Panc1 (cell line): ENCODE data around the gene HIPK2. TPM values are rescaled to one million over a fixed set of nuclear protein-coding genes. Genes with fewer than 3 reads are reported as not detected.

Experiments used
- ATAC-seq: fragments of 200-7000 bp; cut with Tn5 transposase; 2 replicates; pipeline ENCODE4 v1.9.1; 2020; ENCODE audit warnings: mild to moderate bottlenecking, moderate library complexity
- BruUV-seq: library from RNA; stranded (reverse); fragments of 400-500 nt; replicated peaks from 2 replicates; lab custom pipeline; 2021; lab: Mats Ljungman, UMichigan
- CTCF ChIA-PET: fragments of 300-600 bp; sonication (Branson Sonifier 250); formaldehyde crosslinking; loops from one replicate; lab custom pipeline; 2022; ENCODE audit warnings: antibody characterized with exemption; lab: Charles Lee
- POLR2A ChIA-PET: fragments of 300-600 bp; sonication (Branson Sonifier 250); formaldehyde crosslinking; loops from one replicate; lab custom pipeline; 2022; ENCODE audit warnings: antibody characterized with exemption; lab: Charles Lee
- DNase-seq: peaks from one replicate; pipeline ENCODE4 v3.0.0-alpha.2; 2010; ENCODE audit warnings: low read depth, low spot score
- H3K27ac ChIP-seq: 2 replicates; pipeline ENCODE4 v1.5.1; 2011; ENCODE audit warnings: mild to moderate bottlenecking, low read length, inconsistent platforms
- H3K27me3 ChIP-seq: fragments of 200-500 bp; sonication (Bioruptor generic); 2 replicates; pipeline ENCODE4 v1.6.0; 2014; ENCODE audit warnings: low read length, inconsistent platforms; ENCODE audit not compliant: control insufficient read depth, insufficient read depth
- H3K36me3 ChIP-seq: fragments of 200-500 bp; sonication (Bioruptor generic); 2 replicates; pipeline ENCODE4 v1.5.1; 2014; ENCODE audit warnings: inconsistent platforms, mild to moderate bottlenecking, low read length, moderate library complexity; ENCODE audit not compliant: control insufficient read depth, insufficient read depth
- H3K4me1 ChIP-seq: 2 replicates; pipeline ENCODE4 v1.5.1; 2011; ENCODE audit warnings: inconsistent platforms, mild to moderate bottlenecking, low read length, moderate library complexity; ENCODE audit not compliant: control insufficient read depth, insufficient read depth
- H3K4me3 ChIP-seq, 2 experiments: 2 replicates each; pipeline ENCODE4 v1.5.1; 2011 to 2012; ENCODE audit warnings: low read depth in 2 of 2, low read length in 2 of 2, mild to moderate bottlenecking in 2 of 2, inconsistent platforms in 1 of 2, moderate library complexity in 1 of 2
- H3K9me3 ChIP-seq: fragments of 200-500 bp; sonication (Bioruptor generic); 2 replicates; pipeline ENCODE4 v1.5.1; 2014; ENCODE audit warnings: low read depth, mild to moderate bottlenecking, inconsistent platforms, low read length, moderate library complexity; ENCODE audit not compliant: control insufficient read depth, insufficient read depth
- POLR2AphosphoS5 ChIP-seq: IDR thresholded peaks from 2 replicates; pipeline ENCODE4 v1.6.1; 2012; ENCODE audit warnings: mild to moderate bottlenecking, low read depth, low read length, moderate library complexity
- SIN3A ChIP-seq: IDR thresholded peaks from 2 replicates; pipeline ENCODE4 v1.6.1; 2012; ENCODE audit warnings: low read depth, mild to moderate bottlenecking, low read length, moderate library complexity, borderline replicate concordance; ENCODE audit not compliant: insufficient read depth
- TCF7L2 ChIP-seq: IDR thresholded peaks from 2 replicates; pipeline ENCODE4 v1.6.1; 2011; ENCODE audit warnings: mild to moderate bottlenecking, low read depth, low read length, inconsistent platforms
- in situ Hi-C: cut with HindIII; loops from 2 replicates; pipeline ENCODE4 v1.10.0; 2016; ENCODE audit warnings: low sequenced_read_pairs, low pct_unique_long_range_greater_than_20kb
- intact Hi-C: fragments of 100-400 bp; cut with micrococcal nuclease; formaldehyde crosslinking; loops from one replicate; pipeline ENCODE4 v1.10.0; 2022; ENCODE audit not compliant: unreplicated experiment
- total RNA-seq: library from RNA; stranded (reverse); gene quantifications from one replicate; pipeline ENCODE4 v1.2.1, GENCODE V29; 2021; ENCODE audit not compliant: unreplicated experiment
- TF ChIP-seq, protein P1 (sequence below): fragments of 450-650 bp; IDR thresholded peaks from 2 replicates; pipeline ENCODE4 v1.5.1; 2017; ENCODE audit warnings: mild to moderate bottlenecking
- TF ChIP-seq, protein P2 (sequence below), 2 experiments: IDR thresholded peaks; 2 replicates each; pipeline ENCODE4 v1.6.1; 2011 to 2012; ENCODE audit warnings: low read depth in 2 of 2, control low read depth in 1 of 2, low read length in 1 of 2, mild to moderate bottlenecking in 1 of 2, moderate library complexity in 1 of 2; ENCODE audit not compliant: insufficient read depth in 1 of 2

The HIPK2 gene
- total RNA-seq, 1 experiment from 2014 or later: 34.1 TPM

DNA sequence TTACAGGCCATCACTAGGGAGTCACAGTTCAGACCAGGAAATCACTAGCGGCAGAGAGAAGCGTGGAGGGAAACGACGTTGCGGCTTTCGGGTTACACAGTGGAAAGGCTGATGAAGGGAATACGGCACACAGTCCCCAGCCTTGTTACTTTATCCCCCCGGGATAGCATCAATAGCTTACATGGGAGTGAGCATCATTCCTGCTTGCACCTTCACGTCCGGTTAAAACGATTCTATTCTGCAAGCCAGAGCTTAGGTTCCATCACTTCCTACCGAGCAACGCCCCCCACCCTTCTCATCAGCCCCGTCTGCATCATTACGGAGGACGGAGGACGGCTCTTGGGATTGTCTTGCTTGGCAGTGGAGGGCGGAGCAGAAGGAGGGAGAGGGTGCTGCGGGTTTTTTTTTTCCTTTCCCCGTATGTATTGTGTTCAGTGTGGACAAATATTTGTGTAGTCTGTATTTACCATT, 129.4 kb downstream of the HIPK2 start:
- no TSS peak for BruUV-seq
- Histone ChIP-seq H3K27me3 (no peaks in the 10 kb centered on the region), H3K4me3 (no peak overlapping the region), H3K9me3 (no peaks in the 10 kb centered on the region), H3K4me1 (peaks cover 36% of the 10 kb centered on the region), H3K27ac (no peak overlapping the region), H3K36me3 (no peaks in the 10 kb centered on the region)
- CTCF ChIA-PET: interaction anchor here (0.5 to 0.7 kb wide), 2 partner anchors 16 to 732 kb away, joined by 3 to 5 read pairs; no protein-coding TSS in a partner anchor
- intact Hi-C loops (no loop called here), in situ Hi-C loops (no loop called here)
- no peak for DNase-seq
- ATAC-seq: no peak
- TF ChIP-seq POLR2AphosphoS5: no peak
- TF ChIP-seq, protein P1, sequence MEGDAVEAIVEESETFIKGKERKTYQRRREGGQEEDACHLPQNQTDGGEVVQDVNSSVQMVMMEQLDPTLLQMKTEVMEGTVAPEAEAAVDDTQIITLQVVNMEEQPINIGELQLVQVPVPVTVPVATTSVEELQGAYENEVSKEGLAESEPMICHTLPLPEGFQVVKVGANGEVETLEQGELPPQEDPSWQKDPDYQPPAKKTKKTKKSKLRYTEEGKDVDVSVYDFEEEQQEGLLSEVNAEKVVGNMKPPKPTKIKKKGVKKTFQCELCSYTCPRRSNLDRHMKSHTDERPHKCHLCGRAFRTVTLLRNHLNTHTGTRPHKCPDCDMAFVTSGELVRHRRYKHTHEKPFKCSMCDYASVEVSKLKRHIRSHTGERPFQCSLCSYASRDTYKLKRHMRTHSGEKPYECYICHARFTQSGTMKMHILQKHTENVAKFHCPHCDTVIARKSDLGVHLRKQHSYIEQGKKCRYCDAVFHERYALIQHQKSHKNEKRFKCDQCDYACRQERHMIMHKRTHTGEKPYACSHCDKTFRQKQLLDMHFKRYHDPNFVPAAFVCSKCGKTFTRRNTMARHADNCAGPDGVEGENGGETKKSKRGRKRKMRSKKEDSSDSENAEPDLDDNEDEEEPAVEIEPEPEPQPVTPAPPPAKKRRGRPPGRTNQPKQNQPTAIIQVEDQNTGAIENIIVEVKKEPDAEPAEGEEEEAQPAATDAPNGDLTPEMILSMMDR: no peak
- TF ChIP-seq SIN3A: no peak
- POLR2A ChIA-PET: interaction anchor here (0.6 kb wide), 1 partner anchor 139 kb away, joined by 3 read pairs; no protein-coding TSS in a partner anchor

DNA sequence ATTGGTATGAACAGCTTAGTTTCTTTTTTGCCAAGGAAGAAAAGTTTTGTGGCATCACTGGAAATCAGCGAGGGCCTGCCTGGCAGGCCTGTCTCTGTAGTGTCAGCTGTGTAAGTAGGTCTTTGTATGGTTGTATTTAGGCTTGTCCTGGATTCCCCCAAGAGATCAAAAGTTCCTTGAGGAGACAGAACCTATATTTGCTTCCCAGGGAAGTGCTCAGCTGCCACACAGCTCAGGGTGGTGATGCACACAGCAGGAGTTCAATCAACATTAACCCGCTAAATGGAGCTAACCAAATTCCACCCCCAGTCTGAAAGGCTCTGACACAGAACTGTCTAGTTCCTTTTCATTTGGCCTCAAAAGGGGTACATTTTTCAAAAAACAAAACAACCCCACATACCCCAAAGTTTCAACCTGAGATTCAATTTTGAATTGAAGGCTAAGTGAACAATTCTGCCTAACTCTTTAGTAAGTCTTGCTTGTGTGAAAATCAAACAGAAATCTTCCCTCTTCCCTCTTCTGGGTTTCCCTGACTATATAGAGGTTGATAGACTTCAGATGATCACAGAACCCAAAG, 129.9 kb downstream of the HIPK2 start:
- ChIA-PET POLR2A (interaction anchor here (0.6 kb wide), 1 partner anchor 138 kb away, joined by 3 read pairs; no protein-coding TSS in a partner anchor), CTCF (interaction anchor here (0.5 to 1.0 kb wide), 3 partner anchors 354 to 732 kb away, joined by 3 read pairs; no protein-coding TSS in a partner anchor)
- Histone ChIP-seq H3K36me3 (no peaks in the 10 kb centered on the region), H3K9me3 (no peaks in the 10 kb centered on the region), H3K27ac (no peak overlapping the region), H3K4me3 (no peak overlapping the region), H3K4me1 (peaks cover 33% of the 10 kb centered on the region), H3K27me3 (no peaks in the 10 kb centered on the region)
- no TSS peak for BruUV-seq
- no peak for TF ChIP-seq SIN3A
- no peak for TF ChIP-seq TCF7L2
- no peak for TF ChIP-seq POLR2AphosphoS5
- TF ChIP-seq, protein P2, sequence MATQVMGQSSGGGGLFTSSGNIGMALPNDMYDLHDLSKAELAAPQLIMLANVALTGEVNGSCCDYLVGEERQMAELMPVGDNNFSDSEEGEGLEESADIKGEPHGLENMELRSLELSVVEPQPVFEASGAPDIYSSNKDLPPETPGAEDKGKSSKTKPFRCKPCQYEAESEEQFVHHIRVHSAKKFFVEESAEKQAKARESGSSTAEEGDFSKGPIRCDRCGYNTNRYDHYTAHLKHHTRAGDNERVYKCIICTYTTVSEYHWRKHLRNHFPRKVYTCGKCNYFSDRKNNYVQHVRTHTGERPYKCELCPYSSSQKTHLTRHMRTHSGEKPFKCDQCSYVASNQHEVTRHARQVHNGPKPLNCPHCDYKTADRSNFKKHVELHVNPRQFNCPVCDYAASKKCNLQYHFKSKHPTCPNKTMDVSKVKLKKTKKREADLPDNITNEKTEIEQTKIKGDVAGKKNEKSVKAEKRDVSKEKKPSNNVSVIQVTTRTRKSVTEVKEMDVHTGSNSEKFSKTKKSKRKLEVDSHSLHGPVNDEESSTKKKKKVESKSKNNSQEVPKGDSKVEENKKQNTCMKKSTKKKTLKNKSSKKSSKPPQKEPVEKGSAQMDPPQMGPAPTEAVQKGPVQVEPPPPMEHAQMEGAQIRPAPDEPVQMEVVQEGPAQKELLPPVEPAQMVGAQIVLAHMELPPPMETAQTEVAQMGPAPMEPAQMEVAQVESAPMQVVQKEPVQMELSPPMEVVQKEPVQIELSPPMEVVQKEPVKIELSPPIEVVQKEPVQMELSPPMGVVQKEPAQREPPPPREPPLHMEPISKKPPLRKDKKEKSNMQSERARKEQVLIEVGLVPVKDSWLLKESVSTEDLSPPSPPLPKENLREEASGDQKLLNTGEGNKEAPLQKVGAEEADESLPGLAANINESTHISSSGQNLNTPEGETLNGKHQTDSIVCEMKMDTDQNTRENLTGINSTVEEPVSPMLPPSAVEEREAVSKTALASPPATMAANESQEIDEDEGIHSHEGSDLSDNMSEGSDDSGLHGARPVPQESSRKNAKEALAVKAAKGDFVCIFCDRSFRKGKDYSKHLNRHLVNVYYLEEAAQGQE (IDR thresholded peaks at IDR 0.05; ENCODE audit: insufficient read depth in 1 of 2, low read depth in 2 of 2, low read length in 1 of 2): no peak
- DNase-seq: no peak
- no peak for ATAC-seq
- intact Hi-C loops (loop anchor here (2.0 kb wide), 2 partner anchors 127 to 355 kb away; no protein-coding TSS in a partner anchor), in situ Hi-C loops (no loop called here)
